HG02588 (cell line): Measurements from ENCODE around the gene SAAL1.

Experiments
- ATAC-seq: cut with Tn5 transposase; IDR thresholded peaks from one replicate; pipeline ENCODE4 v1.9.1; 2021; ENCODE audit warnings: mild to moderate bottlenecking, moderate library complexity; ENCODE audit not compliant: unreplicated experiment

The SAAL1 gene

DNA sequence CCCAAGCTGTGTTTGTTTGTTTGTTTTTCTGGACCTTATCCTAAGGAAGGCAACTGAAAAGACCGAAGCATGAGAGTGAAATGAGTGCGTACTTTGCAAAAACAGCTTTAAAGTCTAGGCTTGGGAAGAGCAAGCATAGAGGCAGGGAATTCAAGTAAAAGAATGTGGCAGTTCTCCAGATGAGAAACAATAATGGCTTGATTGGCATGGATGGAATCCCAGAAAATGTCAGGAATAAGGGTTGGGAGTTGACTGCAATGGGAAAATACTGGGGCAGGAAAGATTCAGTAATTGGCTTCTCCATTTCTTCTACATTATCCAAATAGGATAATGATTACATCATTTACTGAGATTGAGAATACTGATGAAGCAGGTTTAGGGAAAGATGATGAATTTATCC is 17.5 kb downstream of the SAAL1 start:
- no peak for ATAC-seq

DNA sequence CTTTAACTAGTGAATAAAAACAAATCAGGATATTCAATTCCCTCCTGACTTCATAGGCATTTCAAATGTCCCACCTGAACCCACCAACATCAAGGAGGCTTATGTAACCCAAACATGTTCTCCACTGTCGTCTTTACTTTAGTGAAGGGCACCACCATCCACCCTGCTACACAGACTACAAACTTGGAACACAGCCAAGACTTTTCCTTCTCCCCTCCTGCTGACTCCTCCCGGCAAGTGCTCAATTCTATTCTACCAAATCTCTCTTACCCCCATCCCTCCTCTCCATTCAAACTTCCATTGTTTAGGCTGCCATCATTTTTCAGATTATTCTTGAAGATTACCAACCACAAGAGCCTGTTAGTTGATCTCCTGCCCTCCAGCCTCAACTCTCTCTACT is 24.3 kb downstream of the SAAL1 start:
- no peak for ATAC-seq

GRCh38 chr11:18080451-18080850 is 25.4 kb downstream of the SAAL1 start:
- ATAC-seq: no peak

GRCh38 chr11:18078909-18079308 is 27.0 kb downstream of the SAAL1 start:
- ATAC-seq: no peak

DNA sequence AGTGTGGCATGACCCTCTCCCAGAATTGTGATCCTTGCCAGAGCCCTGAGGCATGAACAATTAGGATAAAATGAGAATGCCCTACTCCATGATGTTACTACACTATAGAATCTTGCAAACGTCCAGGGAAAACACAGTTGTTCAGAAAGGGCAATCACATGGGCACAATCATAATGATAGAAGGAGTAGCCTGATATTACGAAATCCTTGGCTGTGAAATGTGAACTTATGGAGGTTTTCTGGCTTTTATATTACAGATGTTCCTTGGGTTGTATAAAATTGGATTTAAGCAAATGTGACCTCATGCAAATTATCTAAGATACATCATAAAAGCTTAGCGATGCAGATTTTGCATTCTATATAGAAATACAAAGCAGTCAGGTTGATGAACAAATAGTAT is 30.4 kb downstream of the SAAL1 start:
- ATAC-seq: no peak

DNA sequence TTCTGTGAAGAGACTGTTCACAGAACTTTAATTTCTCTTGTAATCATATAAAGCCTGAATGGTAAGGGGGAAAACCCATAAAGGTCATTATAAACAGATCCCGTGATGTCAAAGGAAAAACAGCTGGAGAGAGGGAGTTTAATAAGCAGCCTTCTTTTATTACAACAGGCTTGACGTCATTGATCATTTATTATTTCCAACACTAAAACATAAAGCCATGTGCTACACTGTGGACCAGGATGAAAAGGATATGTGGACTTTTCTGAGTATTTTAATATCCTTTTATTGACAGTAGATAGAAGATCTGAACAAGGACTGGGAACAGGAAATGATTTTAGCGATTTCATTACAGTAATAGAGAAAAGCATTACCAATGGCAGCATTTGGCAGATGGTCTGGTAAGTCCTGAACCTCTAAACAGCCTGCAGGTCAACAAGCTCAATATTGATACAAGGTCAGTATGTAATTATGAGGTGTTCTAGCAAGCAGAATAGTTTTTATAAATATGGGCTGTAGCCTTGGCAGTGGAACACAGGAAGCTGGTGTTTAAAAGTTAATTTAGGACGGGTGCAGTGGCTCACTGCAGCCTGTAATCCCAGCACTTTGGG is 34.7 kb downstream of the SAAL1 start:
- ATAC-seq: no peak

- no peak for ATAC-seq
Observed at GRCh38 chr11:18067372-18067771, 38.5 kb downstream of the SAAL1 start.

GRCh38 chr11:18066626-18067025 is 39.3 kb downstream of the SAAL1 start:
- no peak for ATAC-seq

GRCh38 chr11:18065572-18065971 is 40.3 kb downstream of the SAAL1 start:
- no peak for ATAC-seq

- ATAC-seq: no peak
Observed at GRCh38 chr11:18064450-18065054, 41.3 kb downstream of the SAAL1 start.

DNA sequence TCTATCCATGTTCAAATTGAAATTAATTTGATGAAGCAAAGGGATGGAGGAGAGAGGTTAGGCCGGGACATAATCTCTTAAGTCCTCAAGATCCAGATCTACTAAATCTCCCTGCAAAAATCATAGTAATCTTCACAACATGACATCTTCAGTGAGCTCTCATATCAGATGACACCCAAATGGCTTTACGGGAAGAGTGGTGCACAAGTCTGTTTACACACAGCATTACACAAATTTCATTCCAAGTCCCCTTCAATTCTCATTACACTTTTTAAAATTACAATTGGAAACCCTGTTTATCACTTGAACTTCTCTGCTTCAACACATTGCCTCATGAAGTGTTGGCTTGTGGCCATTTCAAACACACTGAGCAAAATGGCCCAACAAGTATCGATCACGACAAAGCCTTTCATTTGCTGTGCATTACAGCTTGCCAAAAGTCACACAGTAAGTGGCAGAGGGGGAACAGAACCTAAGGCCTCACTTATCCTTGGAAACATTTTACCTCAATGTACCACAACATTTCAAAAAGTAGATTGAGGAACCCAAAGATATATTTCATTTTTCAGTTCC is 41.9 kb downstream of the SAAL1 start:
- ATAC-seq: no peak

GRCh38 chr11:18063125-18063524 is 42.8 kb downstream of the SAAL1 start:
- no peak for ATAC-seq

DNA sequence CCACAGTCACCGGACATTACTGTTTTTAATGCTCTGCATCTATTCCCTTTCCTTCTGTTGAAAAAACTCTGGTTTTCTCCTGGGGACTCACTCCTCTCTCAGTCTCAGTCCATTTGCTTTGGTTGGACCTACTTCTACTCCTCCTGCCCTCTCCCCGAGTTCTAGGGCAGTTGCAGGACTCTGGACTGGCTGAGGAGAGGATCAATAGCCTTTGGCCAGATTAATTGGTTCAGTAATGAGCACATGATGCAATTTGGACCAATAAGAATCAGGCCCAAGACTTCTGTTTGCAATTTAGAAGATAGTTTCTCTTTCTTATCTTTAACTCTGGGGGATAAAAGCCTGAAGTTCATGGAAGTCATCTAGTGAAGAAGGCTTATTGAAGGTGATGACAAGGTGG is 44.5 kb downstream of the SAAL1 start:
- ATAC-seq: no peak

- ATAC-seq: no peak
Observed at GRCh38 chr11:18056561-18057181, 49.2 kb downstream of the SAAL1 start.

GRCh38 chr11:18054511-18055103 is 51.3 kb downstream of the SAAL1 start:
- ATAC-seq: no peak

DNA sequence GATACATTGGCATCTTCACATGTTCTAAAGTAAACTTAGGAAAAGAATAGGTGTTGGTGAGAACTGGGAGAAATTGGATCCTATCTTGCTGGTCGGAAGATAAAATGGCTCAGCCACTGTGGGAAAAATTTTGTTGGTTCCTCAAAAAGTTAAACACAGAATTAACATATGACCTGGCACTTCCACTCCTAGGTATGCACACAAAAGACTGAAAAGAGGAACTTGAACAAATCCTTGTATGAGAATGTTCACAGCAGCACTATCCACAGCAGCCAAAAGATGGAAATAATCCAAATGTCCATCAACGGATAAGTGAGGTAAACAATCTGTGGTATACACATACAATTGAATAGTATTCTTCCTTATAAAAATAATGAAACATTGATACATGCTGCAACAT is 55.0 kb downstream of the SAAL1 start:
- no peak for ATAC-seq

- no peak for ATAC-seq
Observed at GRCh38 chr11:18046116-18046777, 59.6 kb downstream of the SAAL1 start, which contains the start of gene TPH1. Gene TPH1, minus strand, starts transcription at chr11:18046269. Its CDS starts 5,507 bp downstream, at chr11:18040762.

- no peak for ATAC-seq
Observed at GRCh38 chr11:18036456-18036855, 69.4 kb downstream of the SAAL1 start.
